Keratinocyte (primary cell): ENCODE results near the gene MRC2. TPM values are rescaled to one million over a fixed set of nuclear protein-coding genes. Genes with fewer than 3 reads are reported as not detected.

Experiments used
- DNase-seq: peaks from one replicate; pipeline ENCODE4 v3.0.0-alpha.2; 2011; ENCODE audit warnings: low read depth, missing footprints, low spot score
- FAIRE-seq: peaks from 2 replicates; lab custom pipeline; 2011; peaks lifted over from hg19 to GRCh38; lab: Jason Lieb, UNC
- H2AFZ ChIP-seq: 2 replicates; pipeline ENCODE4 v1.6.0; 2012; ENCODE audit warnings: low read length, control low read depth, inconsistent platforms; ENCODE audit not compliant: control insufficient read depth
- H3K27ac ChIP-seq: 2 replicates; pipeline ENCODE4 v1.5.1; 2011; ENCODE audit warnings: low read length; ENCODE audit not compliant: control insufficient read depth, insufficient read depth
- H3K27me3 ChIP-seq: 3 replicates; pipeline ENCODE4 v1.6.0; 2011; ENCODE audit warnings: low read length; ENCODE audit not compliant: control insufficient read depth, insufficient read depth; ENCODE audit errors: extremely low read depth
- H3K36me3 ChIP-seq, 2 experiments: 2 replicates in 1 of 2; 3 replicates in 1 of 2; pipeline ENCODE4 v1.5.1; 2011; ENCODE audit warnings: low read length in 2 of 2, mild to moderate bottlenecking in 1 of 2; ENCODE audit not compliant: control insufficient read depth in 2 of 2, insufficient read depth in 2 of 2; ENCODE audit errors: extremely low read depth in 1 of 2
- H3K4me1 ChIP-seq: 3 replicates; pipeline ENCODE4 v1.5.1; 2011; ENCODE audit warnings: low read length; ENCODE audit not compliant: control insufficient read depth, insufficient read depth; ENCODE audit errors: extremely low read depth
- H3K4me2 ChIP-seq: 3 replicates; pipeline ENCODE4 v1.6.0; 2011; ENCODE audit warnings: low read depth, low read length; ENCODE audit not compliant: control insufficient read depth, insufficient read depth; ENCODE audit errors: extremely low read depth
- H3K4me3 ChIP-seq, 3 experiments: fragments of 200-600 bp in 1 of 3; sonication (generic) in 1 of 3; 2 replicates in 2 of 3; 3 replicates in 1 of 3; pipeline ENCODE4 v1.5.1; 2011 to 2016; ENCODE audit warnings: low read length in 3 of 3, mild to moderate bottlenecking in 3 of 3, control low read depth in 2 of 3, inconsistent platforms in 1 of 3, low read depth in 1 of 3, mixed read lengths in 1 of 3, mixed run types in 1 of 3, moderate library complexity in 1 of 3; ENCODE audit not compliant: control insufficient read depth in 2 of 3, insufficient read depth in 2 of 3; ENCODE audit errors: extremely low read depth in 1 of 3
- H3K79me2 ChIP-seq: 2 replicates; pipeline ENCODE4 v1.6.0; 2012; ENCODE audit warnings: low read length; ENCODE audit not compliant: control insufficient read depth, insufficient read depth
- H3K9ac ChIP-seq: 3 replicates; pipeline ENCODE4 v1.6.0; 2011; ENCODE audit warnings: low read length; ENCODE audit not compliant: control insufficient read depth, insufficient read depth; ENCODE audit errors: extremely low read depth
- H3K9me1 ChIP-seq: 3 replicates; pipeline ENCODE4 v1.6.0; 2011; ENCODE audit warnings: low read length; ENCODE audit not compliant: control insufficient read depth, insufficient read depth; ENCODE audit errors: extremely low read depth
- H3K9me3 ChIP-seq: 2 replicates; pipeline ENCODE4 v1.5.1; 2012; ENCODE audit warnings: low read depth, low read length; ENCODE audit not compliant: control insufficient read depth
- H4K20me1 ChIP-seq: 3 replicates; pipeline ENCODE4 v1.6.0; 2011; ENCODE audit warnings: low read length; ENCODE audit not compliant: control insufficient read depth, insufficient read depth; ENCODE audit errors: extremely low read depth
- EZH2 ChIP-seq: IDR thresholded peaks from one replicate; pipeline ENCODE4 v1.6.1; 2012; ENCODE audit warnings: inconsistent platforms, mild to moderate bottlenecking, low read length, moderate library complexity
- dilution Hi-C: fragments of 300-500 bp; cut with MboI; formaldehyde crosslinking; loops from one replicate; pipeline ENCODE4 v1.7.0; 2020; ENCODE audit warnings: low sequenced_read_pairs; ENCODE audit not compliant: extremely low pct_ligation_motif_present
- polyA plus RNA-seq, 5 experiments: library from polyadenylated mRNA; depleted of rRNA in 3 of 5; stranded (reverse) in 3 of 5; stranded (forward) in 1 of 5; unstranded in 1 of 5; fragments of >200 nt; gene quantifications; 1 replicate in 1 of 5; 2 replicates in 3 of 5; 3 replicates in 1 of 5; pipeline versions ENCODE4 v1.2.1 to v1.2.3, GENCODE V29; 2011 to 2012; ENCODE audit warnings: missing spikeins in 2 of 5, low read depth in 1 of 5, low replicate concordance in 1 of 5
- TF ChIP-seq, protein P1 (sequence below), 3 experiments: IDR thresholded peaks in 1 of 3; conservative IDR thresholded peaks in 1 of 3; optimal IDR thresholded peaks in 1 of 3; 2 replicates in 2 of 3; 3 replicates in 1 of 3; pipeline versions ENCODE3 to v1.5.1; 2011; ENCODE audit warnings: low read length in 3 of 3, mild to moderate bottlenecking in 3 of 3, moderate library complexity in 2 of 3, control low read depth in 1 of 3, inconsistent platforms in 1 of 3; ENCODE audit not compliant: insufficient read depth in 2 of 3; ENCODE audit errors: extremely low read depth in 1 of 3

Gene MRC2
- polyA plus RNA-seq, 1 donor (not counting 4 experiments of a cell fraction or from before 2014, with no cell fraction given), result 14.0 TPM

DNA sequence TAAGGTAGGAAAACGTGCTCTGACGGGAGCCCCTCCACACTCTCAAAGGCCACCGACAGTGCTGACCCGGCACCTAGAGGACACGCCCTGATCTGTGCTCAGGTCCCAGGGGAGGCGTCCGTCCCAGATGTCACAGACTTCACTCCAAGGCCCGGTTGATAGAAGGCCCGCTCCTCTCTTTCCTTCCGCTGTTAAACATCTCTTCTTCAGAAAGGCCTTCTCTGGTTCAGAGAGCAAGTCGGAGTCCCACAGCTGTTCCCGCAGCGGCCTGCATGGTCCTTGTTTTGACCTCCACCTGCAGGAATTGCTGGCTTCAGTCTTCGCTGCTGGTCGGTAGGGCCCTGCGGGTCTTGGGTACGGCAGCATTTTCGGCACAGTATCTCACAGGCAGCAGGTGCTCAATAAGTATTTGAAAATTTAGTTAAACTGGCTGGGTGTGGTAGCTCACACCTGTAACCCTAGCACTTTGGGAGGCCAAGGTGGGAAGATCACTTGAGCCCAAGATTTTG, 88.5 kb downstream of the MRC2 start:
- Histone ChIP-seq H2AFZ (no peak overlapping the region), H3K9ac (no peak overlapping the region), H3K4me3 (no peak overlapping the region), H3K9me3 (no peaks in the 10 kb centered on the region), H3K27ac (no peak overlapping the region), H3K79me2 (no peaks in the 10 kb centered on the region), H4K20me1 (no peaks in the 10 kb centered on the region), H3K27me3 (no peaks in the 10 kb centered on the region), H3K4me2 (no peak overlapping the region), H3K4me1 (peaks cover 31% of the 10 kb centered on the region), H3K9me1 (no peaks in the 10 kb centered on the region), H3K36me3 (no peaks in the 10 kb centered on the region)
- dilution Hi-C loops, result no loop called here
- TF ChIP-seq EZH2, result no peak
- FAIRE-seq (no peak), DNase-seq (no peak)

DNA sequence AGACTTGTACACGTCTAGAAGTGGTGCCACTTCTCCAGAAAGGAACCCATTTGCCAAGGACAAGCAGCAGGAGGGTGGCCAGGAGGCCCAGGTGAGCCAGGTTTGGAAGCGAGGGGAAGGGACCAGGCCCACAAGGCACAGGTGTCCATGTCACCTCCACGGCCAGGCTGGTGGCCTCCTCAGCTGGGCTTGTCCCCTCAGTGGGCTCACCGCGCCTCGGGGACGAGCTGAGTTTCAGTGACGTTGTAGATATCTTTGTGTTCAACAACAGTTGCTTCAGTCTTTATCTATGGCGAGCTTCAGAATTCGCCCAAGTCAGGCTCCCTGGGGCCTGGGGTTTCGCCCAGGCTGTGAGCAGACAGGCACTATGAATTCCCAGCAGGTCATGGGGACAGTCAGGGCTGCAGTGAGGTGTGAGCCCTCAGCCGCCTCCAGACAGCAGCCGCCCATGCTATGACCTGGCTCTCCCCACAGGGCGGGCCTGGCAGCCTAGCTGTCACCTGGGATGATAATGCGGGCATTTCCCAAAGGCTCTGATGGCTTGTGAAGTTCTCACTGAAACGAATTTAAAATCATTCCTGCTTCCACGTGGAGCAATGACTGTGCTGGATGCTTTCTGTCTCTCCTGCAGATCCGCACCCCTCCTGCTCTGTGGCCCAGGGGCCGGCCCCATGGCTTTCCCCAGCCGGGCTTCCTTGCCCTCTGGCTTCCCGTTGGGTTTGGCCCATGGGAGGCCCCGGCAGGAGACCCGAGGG, 89.5 kb downstream of the MRC2 start:
- no peak overlapping the region for H3K4me2 ChIP-seq
- no peak overlapping the region for H3K9ac ChIP-seq
- peaks cover 31% of the 10 kb centered on the region for H3K4me1 ChIP-seq
- H3K36me3 ChIP-seq, result no peaks in the 10 kb centered on the region
- no peaks in the 10 kb centered on the region for H4K20me1 ChIP-seq
- no peak overlapping the region for H3K27ac ChIP-seq
- H3K27me3 ChIP-seq, result no peaks in the 10 kb centered on the region
- FAIRE-seq, result no peak
- TF ChIP-seq, protein P1, sequence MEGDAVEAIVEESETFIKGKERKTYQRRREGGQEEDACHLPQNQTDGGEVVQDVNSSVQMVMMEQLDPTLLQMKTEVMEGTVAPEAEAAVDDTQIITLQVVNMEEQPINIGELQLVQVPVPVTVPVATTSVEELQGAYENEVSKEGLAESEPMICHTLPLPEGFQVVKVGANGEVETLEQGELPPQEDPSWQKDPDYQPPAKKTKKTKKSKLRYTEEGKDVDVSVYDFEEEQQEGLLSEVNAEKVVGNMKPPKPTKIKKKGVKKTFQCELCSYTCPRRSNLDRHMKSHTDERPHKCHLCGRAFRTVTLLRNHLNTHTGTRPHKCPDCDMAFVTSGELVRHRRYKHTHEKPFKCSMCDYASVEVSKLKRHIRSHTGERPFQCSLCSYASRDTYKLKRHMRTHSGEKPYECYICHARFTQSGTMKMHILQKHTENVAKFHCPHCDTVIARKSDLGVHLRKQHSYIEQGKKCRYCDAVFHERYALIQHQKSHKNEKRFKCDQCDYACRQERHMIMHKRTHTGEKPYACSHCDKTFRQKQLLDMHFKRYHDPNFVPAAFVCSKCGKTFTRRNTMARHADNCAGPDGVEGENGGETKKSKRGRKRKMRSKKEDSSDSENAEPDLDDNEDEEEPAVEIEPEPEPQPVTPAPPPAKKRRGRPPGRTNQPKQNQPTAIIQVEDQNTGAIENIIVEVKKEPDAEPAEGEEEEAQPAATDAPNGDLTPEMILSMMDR (optimal IDR thresholded peaks at IDR 0.05 in 1 of 3, IDR thresholded peaks at IDR 0.05 in 1 of 3, conservative IDR thresholded peaks at IDR 0.05 in 1 of 3; ENCODE audit: extremely low read depth in 1 of 3, insufficient read depth in 2 of 3, low read length in 3 of 3), result no peak
- TF ChIP-seq EZH2, result no peak
- dilution Hi-C loops, result no loop called here
- H3K9me3 ChIP-seq, result no peaks in the 10 kb centered on the region
- no peak for DNase-seq
- H3K9me1 ChIP-seq, result no peaks in the 10 kb centered on the region
- H3K79me2 ChIP-seq, result no peaks in the 10 kb centered on the region
- peak overlapping the region; percentile 63 for H2AFZ ChIP-seq
- H3K4me3 ChIP-seq, result no peak overlapping the region
